ENCODE data around the gene USH1G. TPM values are rescaled to one million over a fixed set of nuclear protein-coding genes. Genes with fewer than 3 reads are reported as not detected.

USH1G gene
- polyA plus RNA-seq, 1 experiment, result not detected

DNA sequence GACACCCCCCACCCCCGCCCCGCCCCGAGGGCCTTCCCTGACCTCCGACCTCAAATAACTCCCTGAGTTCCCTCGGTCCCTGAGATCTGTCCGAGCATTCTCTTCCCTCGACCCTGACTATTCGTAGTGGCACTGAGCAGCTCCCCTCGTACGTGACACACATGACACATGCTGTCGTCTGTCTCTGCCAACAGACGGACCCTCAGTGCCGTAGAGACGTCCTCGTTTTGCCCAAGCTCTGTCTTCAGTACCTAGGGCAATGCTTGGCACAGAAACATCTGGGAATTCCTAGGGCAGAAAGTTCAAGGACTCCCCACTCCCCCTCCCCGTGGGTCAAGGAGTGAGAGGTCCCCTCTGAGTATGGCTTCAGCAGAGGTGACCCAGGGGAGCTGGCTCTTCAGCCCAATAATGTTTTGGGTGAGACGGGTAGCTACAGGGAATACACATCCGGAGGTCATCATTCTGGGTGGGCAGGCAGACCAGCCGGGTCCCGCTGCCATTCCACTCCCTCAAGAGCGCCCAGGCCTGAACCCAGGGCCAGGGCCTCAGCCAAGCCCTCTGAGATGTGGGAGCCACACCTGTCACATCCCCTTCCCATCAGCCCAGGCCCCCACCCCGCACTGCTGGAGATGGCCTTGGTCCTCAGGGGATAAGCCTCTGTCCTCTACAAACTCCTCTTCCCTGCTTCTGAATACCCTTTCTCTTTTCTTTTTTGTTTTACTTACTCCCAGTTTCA, 29.0 kb downstream of the USH1G start:
- DNase-seq (ENCODE audit: low read depth, low spot score), result no peak
- Histone ChIP-seq H3K27ac (ENCODE audit: low read depth, low read length) (no peak overlapping the region), H3K9me3 (ENCODE audit: control insufficient read depth, insufficient read depth, low read length) (no peaks in the 10 kb centered on the region), H3K4me3 (ENCODE audit: low read depth, low read length) (no peak overlapping the region), H3K27me3 (ENCODE audit: control insufficient read depth, insufficient read depth, low read length) (peaks cover 74% of the 10 kb centered on the region)
- TF ChIP-seq CTCF (IDR thresholded peaks at IDR 0.05; ENCODE audit: low read depth, low read length), result no peak
- ChIA-PET CTCF (interaction anchor here (0.6 kb wide), 1 partner anchor 67 kb away, joined by 3 read pairs; no protein-coding TSS in a partner anchor), POLR2A (interaction anchor here (1.4 kb wide), 1 partner anchor 21 kb away, joined by 4 read pairs; the partner anchor contains the start of gene FDXR)

GRCh38 chr17:74892974-74893911, 29.8 kb downstream of the USH1G start, which contains the start of gene FADS6:
TSS of gene FADS6 (minus strand) at chr17:74893633. CDS start at chr17:74893595, 38 bp downstream.
- no peak for TF ChIP-seq CTCF (IDR thresholded peaks at IDR 0.05; ENCODE audit: low read depth, low read length)
- POLR2A ChIA-PET, result interaction anchor here (1.4 kb wide), 1 partner anchor 20 kb away, joined by 4 read pairs; the partner anchor contains the start of gene FDXR
- Histone ChIP-seq H3K27me3 (ENCODE audit: control insufficient read depth, insufficient read depth, low read length) (peaks cover 77% of the 10 kb centered on the region), H3K27ac (ENCODE audit: low read depth, low read length) (no peak within 1 kb of the TSS), H3K4me3 (ENCODE audit: low read depth, low read length) (no peak within 1 kb of the TSS), H3K9me3 (ENCODE audit: control insufficient read depth, insufficient read depth, low read length) (no peaks in the 10 kb centered on the region)
- no peak for DNase-seq (ENCODE audit: low read depth, low spot score)
- CTCF ChIA-PET, result no interaction called here

DNA sequence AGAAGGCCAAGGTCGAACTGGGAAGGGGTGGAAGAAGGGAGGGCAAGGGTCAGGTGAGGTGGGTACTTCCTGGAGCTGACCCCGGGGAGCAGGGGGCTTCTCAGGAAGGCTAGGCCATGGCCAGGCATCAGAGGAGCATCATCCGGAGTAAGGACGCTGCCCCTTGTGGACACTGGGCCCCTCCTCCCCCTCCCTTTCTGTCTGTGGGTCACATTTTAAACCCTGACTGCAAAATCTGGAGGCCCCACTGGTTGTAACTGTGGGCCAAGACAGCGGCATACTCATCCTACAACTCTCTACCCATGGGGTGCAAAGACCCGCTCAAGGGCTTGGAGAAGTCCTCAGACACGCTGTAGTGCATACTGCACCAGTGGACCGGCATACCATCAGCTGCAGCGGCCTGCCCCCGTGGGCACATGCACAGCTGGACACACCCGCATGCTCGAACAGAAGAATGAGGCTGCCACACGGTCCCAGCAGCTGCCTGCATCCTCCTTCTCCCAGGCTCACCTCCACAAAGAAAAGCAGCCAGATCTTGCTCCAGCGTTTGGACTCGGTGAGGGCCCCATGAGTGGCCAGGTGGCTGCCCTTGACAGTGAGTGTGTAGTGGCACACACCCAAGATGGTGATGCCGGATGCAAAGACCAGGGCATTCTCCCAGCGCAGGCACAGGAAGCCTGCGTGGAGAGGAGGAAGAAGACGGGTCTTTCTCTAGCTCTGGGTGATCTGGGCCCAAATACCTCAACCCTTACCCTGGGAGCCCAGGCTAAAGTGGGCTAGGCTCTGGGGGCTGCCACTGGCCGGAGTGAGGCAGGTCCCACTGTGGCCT, 30.8 kb downstream of the USH1G start:
- ChIA-PET CTCF (no interaction called here), POLR2A (no interaction called here)
- Histone ChIP-seq H3K27ac (ENCODE audit: low read depth, low read length) (no peak overlapping the region), H3K4me3 (ENCODE audit: low read depth, low read length) (no peak overlapping the region), H3K27me3 (ENCODE audit: control insufficient read depth, insufficient read depth, low read length) (peaks cover 72% of the 10 kb centered on the region), H3K9me3 (ENCODE audit: control insufficient read depth, insufficient read depth, low read length) (no peaks in the 10 kb centered on the region)
- no peak for DNase-seq (ENCODE audit: low read depth, low spot score)
- TF ChIP-seq CTCF (IDR thresholded peaks at IDR 0.05; ENCODE audit: low read depth, low read length), result no peak

GRCh38 chr17:74890554-74890953, 32.5 kb downstream of the USH1G start:
- ChIA-PET CTCF (no interaction called here), POLR2A (no interaction called here)
- DNase-seq (ENCODE audit: low read depth, low spot score), result no peak
- Histone ChIP-seq H3K9me3 (ENCODE audit: control insufficient read depth, insufficient read depth, low read length) (no peaks in the 10 kb centered on the region), H3K27ac (ENCODE audit: low read depth, low read length) (no peak overlapping the region), H3K4me3 (ENCODE audit: low read depth, low read length) (no peak overlapping the region), H3K27me3 (ENCODE audit: control insufficient read depth, insufficient read depth, low read length) (peaks cover 67% of the 10 kb centered on the region)
- no peak for TF ChIP-seq CTCF (IDR thresholded peaks at IDR 0.05; ENCODE audit: low read depth, low read length)

All from AG04450 (cell line).